Endothelial cell of umbilical vein (primary cell): ENCODE measurements around the gene ADCY7. TPM values are rescaled to one million over a fixed set of nuclear protein-coding genes. Genes with fewer than 3 reads are reported as not detected.

Experiments
- BruUV-seq: library from RNA; stranded (reverse); fragments of 400-500 nt; replicated peaks from 2 replicates; lab custom pipeline; 2021; lab: Mats Ljungman, UMichigan
- CTCF ChIA-PET: fragments of 300-600, 350-600 bp; sonication (Branson Sonifier 250); formaldehyde crosslinking; loops from one replicate; lab custom pipeline; 2021; ENCODE audit warnings: antibody characterized with exemption, inconsistent platforms; lab: Charles Lee
- POLR2A ChIA-PET: fragments of 300-600, 350-600 bp; sonication (Branson Sonifier 250); formaldehyde crosslinking; loops from one replicate; lab custom pipeline; 2021; ENCODE audit warnings: antibody characterized with exemption, inconsistent platforms; lab: Charles Lee
- DNase-seq: peaks from one replicate; pipeline ENCODE4 v3.0.0-alpha.2; 2011; ENCODE audit warnings: low read depth, low spot score
- FAIRE-seq: peaks from 2 replicates; lab custom pipeline; 2011; peaks lifted over from hg19 to GRCh38; lab: Jason Lieb, UNC
- H2AFZ ChIP-seq: 2 replicates; pipeline ENCODE4 v1.6.0; 2012; ENCODE audit warnings: low read depth, low read length, control low read depth, inconsistent platforms
- H3K27ac ChIP-seq: 2 replicates; pipeline ENCODE4 v1.5.1; 2011; ENCODE audit warnings: low read depth, mild to moderate bottlenecking, control low read depth, low read length, moderate library complexity; ENCODE audit not compliant: insufficient read depth
- H3K27me3 ChIP-seq, 2 experiments: 2 replicates each; pipeline versions ENCODE4 v1.6.0 to v1.6.1; 2011; ENCODE audit warnings: low read length in 2 of 2, mixed read lengths in 1 of 2; ENCODE audit not compliant: control insufficient read depth in 2 of 2, insufficient read depth in 2 of 2
- H3K36me3 ChIP-seq, 2 experiments: 2 replicates in 1 of 2; 3 replicates in 1 of 2; pipeline ENCODE4 v1.5.1; 2011; ENCODE audit warnings: low read length in 2 of 2, mild to moderate bottlenecking in 1 of 2, moderate library complexity in 1 of 2; ENCODE audit not compliant: control insufficient read depth in 2 of 2, insufficient read depth in 2 of 2; ENCODE audit errors: extremely low read depth in 1 of 2
- H3K4me1 ChIP-seq: 3 replicates; pipeline ENCODE4 v1.5.1; 2011; ENCODE audit warnings: mild to moderate bottlenecking, low read length; ENCODE audit not compliant: control insufficient read depth, insufficient read depth; ENCODE audit errors: extremely low read depth
- H3K4me2 ChIP-seq: 2 replicates; pipeline ENCODE4 v1.6.1; 2011; ENCODE audit warnings: low read length, control low read depth, mixed read lengths; ENCODE audit not compliant: insufficient read depth
- H3K4me3 ChIP-seq, 3 experiments: fragments of 200-600 bp in 1 of 3; sonication (generic), shearing (Covaris generic) in 1 of 3; replicated peaks in 1 of 3; 2 replicates each; pipeline ENCODE4 v1.5.1; 2011 to 2016; ENCODE audit warnings: control low read depth in 3 of 3, low read length in 3 of 3, mild to moderate bottlenecking in 2 of 3, inconsistent platforms in 1 of 3, low read depth in 1 of 3, moderate library complexity in 1 of 3; ENCODE audit not compliant: insufficient read depth in 1 of 3
- H3K79me2 ChIP-seq: 2 replicates; pipeline ENCODE4 v1.6.0; 2012; ENCODE audit warnings: low read length, inconsistent platforms; ENCODE audit not compliant: control insufficient read depth, insufficient read depth
- H3K9ac ChIP-seq: replicated peaks from 2 replicates; pipeline ENCODE3; 2011; ENCODE audit warnings: low read length, control low read depth; ENCODE audit not compliant: insufficient read depth; ENCODE audit errors: extremely low read depth
- H3K9me1 ChIP-seq: replicated peaks from 3 replicates; pipeline ENCODE4 v1.6.0; 2011; ENCODE audit warnings: mild to moderate bottlenecking, low read length; ENCODE audit not compliant: control insufficient read depth, insufficient read depth; ENCODE audit errors: extremely low read depth
- H3K9me3 ChIP-seq: replicated peaks from 2 replicates; pipeline ENCODE4 v1.5.1; 2012; ENCODE audit warnings: low read length, inconsistent platforms; ENCODE audit not compliant: control insufficient read depth, insufficient read depth
- H4K20me1 ChIP-seq: replicated peaks from 2 replicates; pipeline ENCODE3; 2011; ENCODE audit warnings: mild to moderate bottlenecking, low read length; ENCODE audit not compliant: control insufficient read depth, insufficient read depth; ENCODE audit errors: extremely low read depth
- CTCF ChIP-seq, 2 donors: IDR thresholded peaks; 1 replicate in 1 of 2; 2 replicates in 1 of 2; pipeline ENCODE4 v1.5.1; 2011; ENCODE audit warnings: low read length in 2 of 2, mild to moderate bottlenecking in 2 of 2, moderate library complexity in 2 of 2, control low read depth in 1 of 2, inconsistent platforms in 1 of 2, low read depth in 1 of 2; ENCODE audit not compliant: insufficient read depth in 1 of 2; ENCODE audit errors: extremely low read depth in 1 of 2
- EZH2 ChIP-seq: IDR thresholded peaks from 2 replicates; pipeline ENCODE4 v1.6.1; 2012; ENCODE audit warnings: borderline replicate concordance, low read depth, mild to moderate bottlenecking, moderate library complexity, low read length, inconsistent platforms; ENCODE audit not compliant: severe bottlenecking
- FOS ChIP-seq: IDR thresholded peaks from 2 replicates; pipeline ENCODE4 v1.6.1; 2011; ENCODE audit warnings: mild to moderate bottlenecking, low read length, moderate library complexity, borderline replicate concordance; ENCODE audit not compliant: insufficient read depth
- GATA2 ChIP-seq: IDR thresholded peaks from 2 replicates; pipeline ENCODE4 v1.7.0; 2011; ENCODE audit warnings: low read depth, mild to moderate bottlenecking, moderate library complexity, mixed read lengths, low read length; ENCODE audit not compliant: insufficient read length, insufficient read depth
- JUN ChIP-seq: IDR thresholded peaks from 2 replicates; pipeline ENCODE4 v1.6.1; 2011; ENCODE audit warnings: borderline replicate concordance, low read depth; ENCODE audit not compliant: insufficient read length, insufficient read depth
- MAX ChIP-seq: IDR thresholded peaks from 2 replicates; pipeline ENCODE4 v1.6.1; 2011; ENCODE audit not compliant: insufficient read depth, insufficient read length
- MYC ChIP-seq: IDR thresholded peaks from one replicate; pipeline ENCODE4 v1.6.1; 2011; ENCODE audit warnings: mild to moderate bottlenecking, low read depth, low read length
- POLR2A ChIP-seq: IDR thresholded peaks from 2 replicates; pipeline ENCODE4 v1.6.1; 2012; ENCODE audit warnings: low read depth, mild to moderate bottlenecking, control low read depth, low read length
- POLR2AphosphoS5 ChIP-seq: IDR thresholded peaks from 2 replicates; pipeline ENCODE4 v1.6.1; 2012; ENCODE audit warnings: low read depth, mild to moderate bottlenecking, control low read depth, low read length, moderate library complexity; ENCODE audit not compliant: insufficient read depth
- dilution Hi-C: fragments of 300-500 bp; cut with MboI; formaldehyde crosslinking; loops from one replicate; pipeline ENCODE4 v1.15.0; 2019; ENCODE audit warnings: low sequenced_read_pairs; ENCODE audit not compliant: extremely low pct_ligation_motif_present
- intact Hi-C: fragments of 100-400 bp; cut with micrococcal nuclease; formaldehyde crosslinking; loops from one replicate; pipeline ENCODE4 v1.10.0; 2022
- polyA plus RNA-seq, 4 experiments: library from polyadenylated mRNA; depleted of rRNA in 3 of 4; stranded (reverse) in 3 of 4; unstranded in 1 of 4; fragments of >200 nt; gene quantifications; 2 replicates each; pipeline versions ENCODE4 v1.2.1 to v1.2.3, GENCODE V29; 2011 to 2012; ENCODE audit warnings: missing spikeins in 1 of 4
- total RNA-seq: library from RNA; stranded (reverse); gene quantifications from 2 replicates; pipeline ENCODE4 v1.2.3, GENCODE V29; 2021

ADCY7 gene
- total and polyA plus RNA-seq, 2 donors (not counting 3 experiments of a cell fraction or from before 2014, with no cell fraction given): 3.5 to 9.3 TPM

GRCh38 chr16:50279504-50279865, 13.1 kb downstream of the ADCY7 start:
- ChIA-PET POLR2A (no interaction called here), CTCF (interaction anchor here (1.4 to 1.5 kb wide), 2 partner anchors 13 to 15 kb away, joined by 3 to 4 read pairs; partner anchors contain the start of gene ADCY7)
- Histone ChIP-seq H3K4me1 (no peaks in the 10 kb centered on the region), H3K79me2 (no peaks in the 10 kb centered on the region), H3K9me3 (no peaks in the 10 kb centered on the region), H3K9ac (no peak overlapping the region), H3K4me2 (no peak overlapping the region), H3K27ac (no peak overlapping the region), H4K20me1 (no peaks in the 10 kb centered on the region), H2AFZ (no peak overlapping the region), H3K27me3 (no peaks in the 10 kb centered on the region), H3K4me3 (no peak overlapping the region), H3K9me1 (no peaks in the 10 kb centered on the region), H3K36me3 (no peaks in the 10 kb centered on the region)
- dilution Hi-C loops: no loop called here
- FAIRE-seq (no peak), DNase-seq (no peak)
- intact Hi-C loops: no loop called here
- TF ChIP-seq JUN (no peak), EZH2 (no peak), MYC (no peak), MAX (no peak), GATA2 (no peak), CTCF (IDR thresholded peaks at IDR 0.05; ENCODE audit: extremely low read depth in 1 of 2, insufficient read depth in 1 of 2, low read depth in 1 of 2, low read length in 2 of 2) (no peak), POLR2A (no peak), FOS (no peak), POLR2AphosphoS5 (no peak)
- BruUV-seq: no TSS peak
